ENCODE data around the gene VASP. TPM values are rescaled to one million over a fixed set of nuclear protein-coding genes. Genes with fewer than 3 reads are reported as not detected.

VASP gene
- total and polyA plus RNA-seq, 9 of the 15 experiments (the other 6 are each of a cell fraction or from before 2014, with no cell fraction given): 16.7 to 261 (median 112) TPM

GRCh38 chr19:45508417-45508860 is 1.2 kb downstream of the VASP start (continued):
- TF ChIP-seq MAZ (CRISPR knock-in tag; conservative IDR thresholded peaks at IDR 0.05 in 1 of 2, IDR thresholded peaks at IDR 0.05 in 1 of 2): peak in 1 of 2 experiments; percentile 37; a peak in 1 of 4 replicates
- TF ChIP-seq MNT (conservative IDR thresholded peaks at IDR 0.05): no peak; a peak in 1 of 4 replicates
- TF ChIP-seq RBFOX2 (IDR thresholded peaks at IDR 0.05; ENCODE audit: low read depth, low read length): peak; percentile 83
- TF ChIP-seq, protein P1, sequence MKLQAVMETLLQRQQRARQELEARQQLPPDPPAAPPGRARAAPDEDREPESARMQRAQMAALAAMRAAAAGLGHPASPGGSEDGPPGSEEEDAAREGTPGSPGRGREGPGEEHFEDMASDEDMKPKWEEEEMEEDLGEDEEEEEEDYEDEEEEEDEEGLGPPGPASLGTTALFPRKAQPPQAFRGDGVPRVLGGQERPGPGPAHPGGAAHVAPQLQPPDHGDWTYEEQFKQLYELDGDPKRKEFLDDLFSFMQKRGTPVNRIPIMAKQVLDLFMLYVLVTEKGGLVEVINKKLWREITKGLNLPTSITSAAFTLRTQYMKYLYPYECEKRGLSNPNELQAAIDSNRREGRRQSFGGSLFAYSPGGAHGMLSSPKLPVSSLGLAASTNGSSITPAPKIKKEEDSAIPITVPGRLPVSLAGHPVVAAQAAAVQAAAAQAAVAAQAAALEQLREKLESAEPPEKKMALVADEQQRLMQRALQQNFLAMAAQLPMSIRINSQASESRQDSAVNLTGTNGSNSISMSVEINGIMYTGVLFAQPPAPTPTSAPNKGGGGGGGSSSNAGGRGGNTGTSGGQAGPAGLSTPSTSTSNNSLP (IDR thresholded peaks at IDR 0.05; ENCODE audit: borderline replicate concordance, low read depth, low read length): no peak
- TF ChIP-seq RBM17 (IDR thresholded peaks at IDR 0.05; ENCODE audit: borderline replicate concordance, low read depth, low read length): no peak
- TF ChIP-seq ZNF41 (CRISPR knock-in tag; conservative IDR thresholded peaks at IDR 0.05): no peak
- no peak for TF ChIP-seq LEF1 (IDR thresholded peaks at IDR 0.05)
- TF ChIP-seq ETS1 (conservative IDR thresholded peaks at IDR 0.05; ENCODE audit: control insufficient read depth, low read depth, low read length): peak; percentile 51; the same call in 1 of the 2 replicates
- peak in 1 of 2 experiments; percentile 21; a peak in 1 of 4 replicates for TF ChIP-seq KDM4B (IDR thresholded peaks at IDR 0.05; ENCODE audit: borderline replicate concordance in 2 of 2, low read depth in 1 of 2)
- TF ChIP-seq, protein P2, sequence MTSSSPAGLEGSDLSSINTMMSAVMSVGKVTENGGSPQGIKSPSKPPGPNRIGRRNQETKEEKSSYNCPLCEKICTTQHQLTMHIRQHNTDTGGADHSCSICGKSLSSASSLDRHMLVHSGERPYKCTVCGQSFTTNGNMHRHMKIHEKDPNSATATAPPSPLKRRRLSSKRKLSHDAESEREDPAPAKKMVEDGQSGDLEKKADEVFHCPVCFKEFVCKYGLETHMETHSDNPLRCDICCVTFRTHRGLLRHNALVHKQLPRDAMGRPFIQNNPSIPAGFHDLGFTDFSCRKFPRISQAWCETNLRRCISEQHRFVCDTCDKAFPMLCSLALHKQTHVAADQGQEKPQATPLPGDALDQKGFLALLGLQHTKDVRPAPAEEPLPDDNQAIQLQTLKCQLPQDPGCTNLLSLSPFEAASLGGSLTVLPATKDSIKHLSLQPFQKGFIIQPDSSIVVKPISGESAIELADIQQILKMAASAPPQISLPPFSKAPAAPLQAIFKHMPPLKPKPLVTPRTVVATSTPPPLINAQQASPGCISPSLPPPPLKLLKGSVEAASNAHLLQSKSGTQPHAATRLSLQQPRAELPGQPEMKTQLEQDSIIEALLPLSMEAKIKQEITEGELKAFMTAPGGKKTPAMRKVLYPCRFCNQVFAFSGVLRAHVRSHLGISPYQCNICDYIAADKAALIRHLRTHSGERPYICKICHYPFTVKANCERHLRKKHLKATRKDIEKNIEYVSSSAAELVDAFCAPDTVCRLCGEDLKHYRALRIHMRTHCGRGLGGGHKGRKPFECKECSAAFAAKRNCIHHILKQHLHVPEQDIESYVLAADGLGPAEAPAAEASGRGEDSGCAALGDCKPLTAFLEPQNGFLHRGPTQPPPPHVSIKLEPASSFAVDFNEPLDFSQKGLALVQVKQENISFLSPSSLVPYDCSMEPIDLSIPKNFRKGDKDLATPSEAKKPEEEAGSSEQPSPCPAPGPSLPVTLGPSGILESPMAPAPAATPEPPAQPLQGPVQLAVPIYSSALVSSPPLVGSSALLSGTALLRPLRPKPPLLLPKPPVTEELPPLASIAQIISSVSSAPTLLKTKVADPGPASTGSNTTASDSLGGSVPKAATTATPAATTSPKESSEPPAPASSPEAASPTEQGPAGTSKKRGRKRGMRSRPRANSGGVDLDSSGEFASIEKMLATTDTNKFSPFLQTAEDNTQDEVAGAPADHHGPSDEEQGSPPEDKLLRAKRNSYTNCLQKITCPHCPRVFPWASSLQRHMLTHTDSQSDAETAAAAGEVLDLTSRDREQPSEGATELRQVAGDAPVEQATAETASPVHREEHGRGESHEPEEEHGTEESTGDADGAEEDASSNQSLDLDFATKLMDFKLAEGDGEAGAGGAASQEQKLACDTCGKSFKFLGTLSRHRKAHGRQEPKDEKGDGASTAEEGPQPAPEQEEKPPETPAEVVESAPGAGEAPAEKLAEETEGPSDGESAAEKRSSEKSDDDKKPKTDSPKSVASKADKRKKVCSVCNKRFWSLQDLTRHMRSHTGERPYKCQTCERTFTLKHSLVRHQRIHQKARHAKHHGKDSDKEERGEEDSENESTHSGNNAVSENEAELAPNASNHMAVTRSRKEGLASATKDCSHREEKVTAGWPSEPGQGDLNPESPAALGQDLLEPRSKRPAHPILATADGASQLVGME (CRISPR knock-in tag; IDR thresholded peaks at IDR 0.05): no peak
- TF ChIP-seq KHSRP (IDR thresholded peaks at IDR 0.05): no peak
- peak; percentile 18 to 51; a peak in 2 of 4 replicates for TF ChIP-seq SIN3A (IDR thresholded peaks at IDR 0.05; ENCODE audit: borderline replicate concordance in 2 of 2, control insufficient read depth in 1 of 2, low read depth in 2 of 2, low read length in 2 of 2)
- TF ChIP-seq XRCC5 (IDR thresholded peaks at IDR 0.05; ENCODE audit: low read depth, low read length): no peak
- no peak for TF ChIP-seq COPS2 (conservative IDR thresholded peaks at IDR 0.05)

Data from K562 (cell line).